GM20000 (cell line): ENCODE measurements around the gene ENG.
A peak's percentile ranks its signal among the peaks of the same experiment; 100 is the strongest.

Experiments
- DNase-seq: peaks from one replicate; pipeline ENCODE4 v3.0.0; 2012; ENCODE audit warnings: low spot score
- TF ChIP-seq, protein P1 (sequence below): IDR thresholded peaks from 2 replicates; pipeline ENCODE4 v1.5.1; 2012; ENCODE audit warnings: mild to moderate bottlenecking, control low read depth; ENCODE audit errors: extremely low read depth, missing control alignments

Gene ENG

DNA sequence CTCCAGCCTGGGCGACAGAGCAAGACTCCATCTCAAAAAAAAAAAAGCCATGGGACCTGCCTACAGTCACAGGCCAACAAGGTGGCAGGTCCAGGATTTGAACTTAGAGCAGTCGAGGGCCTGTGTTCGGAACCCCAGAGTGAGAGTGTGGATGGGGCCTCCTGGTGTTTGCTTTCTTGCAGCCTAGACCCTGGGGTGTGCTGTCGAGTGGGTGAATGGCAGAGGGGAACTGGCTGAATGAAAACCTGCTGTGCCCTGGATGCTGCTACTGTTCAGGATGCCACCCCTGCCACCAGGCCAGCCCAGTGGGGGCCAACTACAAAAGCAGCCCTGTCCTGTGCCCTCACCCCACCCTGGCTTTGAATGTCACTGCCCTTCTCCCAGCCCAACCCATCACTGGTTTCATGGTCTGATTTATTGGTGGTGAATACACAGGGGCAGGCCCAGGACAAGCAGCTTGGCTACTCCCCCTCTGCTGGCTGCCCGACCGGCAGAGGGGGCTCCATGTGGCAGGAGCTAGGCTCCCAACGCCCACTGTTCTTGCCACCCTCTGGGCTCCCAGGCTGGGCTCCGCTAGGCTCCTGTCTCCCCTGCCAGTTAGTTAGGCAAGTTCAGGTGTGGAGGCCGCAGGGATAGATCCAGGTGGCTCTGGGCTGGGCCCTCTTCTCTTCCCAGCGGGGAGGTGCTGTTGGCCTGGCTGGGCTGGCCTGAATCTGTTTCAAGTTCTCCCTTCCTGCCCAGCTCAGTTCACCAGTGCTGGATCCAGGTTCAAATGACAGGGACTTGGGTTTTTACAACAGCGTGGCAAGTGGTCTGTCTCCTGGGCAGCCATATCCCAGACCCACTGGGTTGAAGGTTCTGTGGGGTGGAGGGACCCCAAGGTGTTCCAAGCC, 39.6 kb downstream of the ENG start:
- TF ChIP-seq, protein P1, sequence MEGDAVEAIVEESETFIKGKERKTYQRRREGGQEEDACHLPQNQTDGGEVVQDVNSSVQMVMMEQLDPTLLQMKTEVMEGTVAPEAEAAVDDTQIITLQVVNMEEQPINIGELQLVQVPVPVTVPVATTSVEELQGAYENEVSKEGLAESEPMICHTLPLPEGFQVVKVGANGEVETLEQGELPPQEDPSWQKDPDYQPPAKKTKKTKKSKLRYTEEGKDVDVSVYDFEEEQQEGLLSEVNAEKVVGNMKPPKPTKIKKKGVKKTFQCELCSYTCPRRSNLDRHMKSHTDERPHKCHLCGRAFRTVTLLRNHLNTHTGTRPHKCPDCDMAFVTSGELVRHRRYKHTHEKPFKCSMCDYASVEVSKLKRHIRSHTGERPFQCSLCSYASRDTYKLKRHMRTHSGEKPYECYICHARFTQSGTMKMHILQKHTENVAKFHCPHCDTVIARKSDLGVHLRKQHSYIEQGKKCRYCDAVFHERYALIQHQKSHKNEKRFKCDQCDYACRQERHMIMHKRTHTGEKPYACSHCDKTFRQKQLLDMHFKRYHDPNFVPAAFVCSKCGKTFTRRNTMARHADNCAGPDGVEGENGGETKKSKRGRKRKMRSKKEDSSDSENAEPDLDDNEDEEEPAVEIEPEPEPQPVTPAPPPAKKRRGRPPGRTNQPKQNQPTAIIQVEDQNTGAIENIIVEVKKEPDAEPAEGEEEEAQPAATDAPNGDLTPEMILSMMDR = no peak

DNA sequence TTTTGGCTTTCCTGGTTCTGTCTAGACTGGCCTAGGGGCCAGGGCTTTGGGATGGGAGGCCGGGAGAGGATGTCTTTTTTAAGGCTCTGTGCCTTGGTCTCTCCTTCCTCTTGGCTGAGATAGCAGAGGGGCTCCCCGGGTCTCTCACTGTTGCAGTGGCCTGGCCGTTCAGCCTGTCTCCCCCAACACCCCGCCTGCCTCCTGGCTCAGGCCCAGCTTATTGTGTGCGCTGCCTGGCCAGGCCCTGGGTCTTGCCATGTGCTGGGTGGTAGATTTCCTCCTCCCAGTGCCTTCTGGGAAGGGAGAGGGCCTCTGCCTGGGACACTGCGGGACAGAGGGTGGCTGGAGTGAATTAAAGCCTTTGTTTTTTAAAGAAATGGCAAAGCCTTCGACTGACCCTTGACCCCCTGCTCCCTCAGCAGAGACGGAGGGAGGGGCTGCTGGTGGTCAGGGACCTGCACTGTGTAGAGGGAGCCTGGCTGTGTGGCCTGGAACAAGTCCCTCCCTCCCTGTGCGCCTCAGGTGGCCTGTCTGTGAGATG, 40.7 kb downstream of the ENG start:
- TF ChIP-seq, protein P1 = no peak

More for the DNA sequence above, 39.6 kb downstream of the ENG start:
- no peak for DNase-seq

DNA sequence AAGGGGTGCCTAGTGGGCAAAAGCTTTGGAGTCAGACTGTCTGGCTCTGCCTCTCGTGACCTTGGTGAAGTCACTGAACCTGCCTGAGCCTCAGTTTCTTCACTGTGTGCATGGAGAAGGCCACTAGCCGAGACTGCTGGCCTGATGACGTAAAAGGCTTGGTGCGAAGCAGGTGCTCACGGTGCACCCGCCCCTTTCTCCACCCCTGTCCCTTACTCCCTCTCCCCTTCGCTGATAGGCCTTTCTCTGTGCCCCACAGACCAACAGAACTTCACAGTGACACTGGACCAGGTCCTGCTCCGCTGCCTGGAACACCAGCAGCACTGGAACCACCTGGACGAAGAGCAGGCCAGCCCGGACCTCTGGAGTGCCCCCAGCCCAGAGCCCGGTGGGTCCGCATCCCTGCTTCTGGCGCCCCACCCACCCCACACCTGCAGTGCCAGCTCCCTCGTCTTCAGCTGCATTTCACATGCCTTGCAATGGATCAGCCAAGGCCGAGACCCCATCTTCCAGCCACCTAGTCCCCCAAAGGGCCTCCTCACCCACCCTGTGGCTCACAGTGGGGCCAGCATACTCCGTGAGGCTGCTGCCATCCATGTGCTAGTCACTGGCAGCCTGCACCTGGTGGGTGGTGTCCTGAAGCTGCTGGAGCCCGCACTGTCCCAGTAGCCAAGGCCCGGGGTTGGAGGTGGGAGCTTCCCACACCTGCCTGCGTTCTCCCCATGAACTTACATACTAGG, 41.4 kb downstream of the ENG start:
- DNase-seq = peak; percentile 10
- TF ChIP-seq, protein P1 = no peak

More for the DNA sequence above, 40.7 kb downstream of the ENG start:
- DNase-seq = peak; percentile 12

DNA sequence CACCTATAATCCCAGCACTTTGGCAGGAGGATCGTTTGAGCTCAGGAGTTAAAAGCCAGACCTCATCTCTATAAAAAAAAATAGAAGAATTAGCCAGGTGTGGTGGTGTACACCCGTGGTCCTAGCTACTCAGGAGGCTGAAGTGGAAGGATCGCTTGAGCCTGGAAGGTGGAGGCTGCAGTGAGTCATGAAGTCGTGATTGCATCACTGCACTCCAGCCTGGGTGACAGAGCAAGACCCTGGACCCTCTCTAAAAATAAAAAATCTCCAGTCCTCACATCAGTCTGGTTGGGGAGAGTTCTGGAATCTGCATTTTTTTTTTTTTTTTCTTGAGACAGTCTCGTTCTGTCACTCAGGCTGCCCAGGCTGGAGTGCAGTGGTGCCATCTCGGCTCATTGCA, 42.4 kb downstream of the ENG start:
- TF ChIP-seq, protein P1 = no peak

DNA sequence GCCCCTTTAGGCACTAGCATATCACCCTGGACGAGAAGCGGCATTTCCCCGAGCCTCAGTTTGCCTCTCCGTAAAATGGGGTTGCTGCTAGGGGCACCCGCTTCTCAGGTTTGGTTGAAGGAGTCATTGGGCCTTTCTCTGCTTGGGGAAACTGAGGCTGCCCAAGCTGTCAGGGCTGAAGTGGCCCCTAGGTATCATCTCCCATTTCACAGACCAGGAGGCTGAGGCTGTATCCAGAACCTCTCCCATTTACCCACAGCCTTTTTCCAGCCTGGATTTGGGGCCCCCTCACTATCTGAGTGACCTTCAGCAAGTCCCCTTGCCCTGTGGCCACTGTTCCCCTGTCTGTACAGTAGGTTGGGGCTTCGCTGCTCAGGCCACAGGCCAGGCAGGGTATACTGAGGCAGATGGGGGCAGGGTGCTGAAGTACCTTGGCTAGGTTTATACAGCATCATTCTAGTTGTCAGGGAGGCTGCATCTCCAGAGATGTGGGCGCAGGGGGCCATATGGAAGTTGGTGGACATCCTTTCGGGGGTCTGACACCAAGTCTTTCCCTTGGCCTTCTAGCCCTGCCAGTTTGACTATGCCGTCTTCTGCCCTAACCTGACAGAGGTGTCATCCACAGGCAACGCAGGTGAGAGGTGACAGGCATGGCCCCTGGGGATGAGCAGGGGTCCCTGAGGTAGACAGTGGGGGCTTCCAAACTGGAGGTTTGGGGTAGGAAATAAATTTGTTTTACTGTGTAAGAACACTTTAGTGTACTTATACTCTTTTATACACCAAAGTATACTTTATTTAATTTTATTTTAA, 43.9 kb downstream of the ENG start:
- TF ChIP-seq, protein P1 = no peak
- DNase-seq = no peak

More for the DNA sequence above, 42.4 kb downstream of the ENG start:
- DNase-seq = no peak

DNA sequence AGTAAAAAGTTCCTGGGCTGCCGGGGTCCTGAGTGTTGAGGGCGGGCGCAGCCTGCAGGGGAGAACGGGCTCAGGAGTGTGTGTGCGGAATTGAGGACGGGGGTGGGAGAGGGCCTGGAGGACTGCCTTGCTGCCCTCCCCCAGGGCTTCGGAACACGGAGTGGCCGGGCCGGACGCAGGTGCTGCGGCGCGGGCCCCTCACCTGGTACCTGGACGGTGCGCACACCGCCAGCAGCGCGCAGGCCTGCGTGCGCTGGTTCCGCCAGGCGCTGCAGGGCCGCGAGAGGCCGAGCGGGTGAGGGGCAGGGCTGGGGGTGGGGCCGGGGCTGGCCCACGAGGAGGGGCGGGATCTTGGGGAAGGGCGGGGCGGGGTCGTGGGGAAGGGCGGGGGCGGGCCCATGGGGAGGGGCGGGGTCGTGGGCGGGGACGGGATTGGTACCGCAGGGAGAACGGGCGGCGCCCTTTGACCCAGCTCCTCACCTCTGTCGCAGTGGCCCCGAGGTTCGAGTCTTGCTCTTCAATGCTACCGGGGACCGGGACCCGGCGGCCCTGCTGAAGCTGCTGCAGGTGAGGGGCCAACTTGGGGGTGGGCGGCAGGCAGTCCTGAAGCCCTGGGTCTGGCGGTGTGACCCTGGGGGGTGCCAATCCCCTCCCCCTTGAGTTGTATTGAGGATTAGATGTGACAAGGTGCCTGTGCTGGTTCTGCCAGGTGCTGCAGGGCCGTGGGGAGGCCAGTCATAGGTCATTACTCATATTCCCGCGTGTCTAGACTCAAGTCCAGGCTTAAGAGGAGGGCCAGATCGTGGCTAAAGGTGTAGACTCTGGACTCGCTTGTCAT, 44.7 kb downstream of the ENG start:
- TF ChIP-seq, protein P1 = no peak
- DNase-seq = peak; percentile 84
